GM23338 (cell line): ENCODE data around the gene BAHCC1. TPM values are rescaled to one million over a fixed set of nuclear protein-coding genes. Genes with fewer than 3 reads are reported as not detected.

Experiments used
- ATAC-seq: fragments of 200-7000 bp; cut with Tn5 transposase; 3 replicates; pipeline ENCODE4 v1.9.1; 2020
- DNase-seq: peaks from one replicate; pipeline ENCODE4 v3.0.0-alpha.2; 2015; ENCODE audit warnings: low spot score
- H2AFZ ChIP-seq: fragments of 200-600 bp; sonication (generic); 2 replicates; pipeline ENCODE4 v1.8.0; 2016; ENCODE audit warnings: antibody characterized with exemption, mild to moderate bottlenecking, moderate library complexity
- H3F3A ChIP-seq: fragments of 200-600 bp; sonication (generic); replicated peaks from 2 replicates; pipeline ENCODE4 v1.8.0; 2017; ENCODE audit warnings: antibody characterized with exemption, mixed run types, low read depth
- H3K27ac ChIP-seq: fragments of 200-600 bp; sonication (generic); 2 replicates; pipeline ENCODE4 v1.6.1; 2016; ENCODE audit warnings: low read depth
- H3K27me3 ChIP-seq: fragments of 200-600 bp; sonication (generic); 2 replicates; pipeline ENCODE4 v1.8.0; 2016; ENCODE audit warnings: mild to moderate bottlenecking, mixed run types, moderate library complexity; ENCODE audit not compliant: insufficient read depth
- H3K36me3 ChIP-seq: fragments of 200-600 bp; sonication (generic); 2 replicates; pipeline ENCODE4 v1.8.0; 2016; ENCODE audit warnings: mild to moderate bottlenecking; ENCODE audit not compliant: insufficient read depth
- H3K4me1 ChIP-seq: fragments of 200-600 bp; sonication (generic); 2 replicates; pipeline ENCODE4 v1.8.0; 2016; ENCODE audit warnings: mild to moderate bottlenecking, moderate library complexity; ENCODE audit not compliant: insufficient read depth
- H3K4me2 ChIP-seq: fragments of 200-600 bp; sonication (generic); 2 replicates; pipeline ENCODE4 v1.7.1; 2017; ENCODE audit warnings: mixed run types
- H3K4me3 ChIP-seq: fragments of 200-600 bp; sonication (generic); 2 replicates; pipeline ENCODE4 v1.6.1; 2016; ENCODE audit warnings: mixed run types
- H3K79me2 ChIP-seq: fragments of 200-600 bp; sonication (generic); replicated peaks from 2 replicates; pipeline ENCODE4 v1.8.0; 2017; ENCODE audit warnings: mild to moderate bottlenecking; ENCODE audit not compliant: insufficient read depth
- H3K9me2 ChIP-seq: fragments of 200-600 bp; sonication (generic); 2 replicates; pipeline ENCODE4 v1.8.0; 2017; ENCODE audit not compliant: insufficient read depth
- H4K20me1 ChIP-seq: fragments of 200-600 bp; sonication (generic); replicated peaks from 2 replicates; pipeline ENCODE4 v1.8.0; 2017; ENCODE audit warnings: mild to moderate bottlenecking; ENCODE audit not compliant: insufficient read depth
- H3K27ac Mint-ChIP-seq: 2 replicates; pipeline ENCODE4 v1.8.0; 2020; ENCODE audit warnings: inconsistent platforms, mild to moderate bottlenecking, moderate library complexity, mixed read lengths
- H3K27me3 Mint-ChIP-seq: 3 replicates; pipeline ENCODE4 v1.8.0; 2022; ENCODE audit warnings: low read depth, mild to moderate bottlenecking, moderate library complexity, mixed read lengths, inconsistent platforms; ENCODE audit not compliant: insufficient read depth, poor library complexity
- H3K36me3 Mint-ChIP-seq: 3 replicates; pipeline ENCODE4 v1.8.0; 2021; ENCODE audit warnings: low read depth, mild to moderate bottlenecking, inconsistent platforms, moderate library complexity, mixed read lengths
- H3K4me1 Mint-ChIP-seq: 3 replicates; pipeline ENCODE4 v1.8.0; 2020; ENCODE audit warnings: mild to moderate bottlenecking, inconsistent platforms, mixed read lengths
- H3K4me3 Mint-ChIP-seq: 3 replicates; pipeline ENCODE4 v1.8.0; 2021; ENCODE audit warnings: moderate library complexity, mild to moderate bottlenecking, inconsistent platforms, mixed read lengths
- H3K9me3 Mint-ChIP-seq: 3 replicates; pipeline ENCODE4 v1.8.0; 2020; ENCODE audit warnings: moderate library complexity, mild to moderate bottlenecking, inconsistent platforms, mixed read lengths
- CTCF ChIP-seq, 2 experiments: fragments of 200-600 bp in 1 of 2; sonication (generic) in 1 of 2; conservative IDR thresholded peaks; 2 replicates each; pipeline versions ENCODE4 v1.5.1 to v1.6.1; 2016 to 2017; ENCODE audit warnings: antibody characterized with exemption in 2 of 2, low read depth in 2 of 2, mild to moderate bottlenecking in 2 of 2, moderate library complexity in 1 of 2
- EZH2phosphoT487 ChIP-seq: fragments of 200-600 bp; sonication (generic); IDR thresholded peaks from one replicate; pipeline ENCODE4 v1.8.1; 2018; ENCODE audit warnings: antibody characterized with exemption; ENCODE audit not compliant: unreplicated experiment
- JUNB ChIP-seq: IDR thresholded peaks from one replicate; pipeline ENCODE4 v1.6.1; 2016; ENCODE audit warnings: antibody characterized with exemption; ENCODE audit not compliant: unreplicated experiment
- NANOG ChIP-seq: IDR thresholded peaks from 2 replicates; pipeline ENCODE4 v1.6.1; 2016; ENCODE audit warnings: antibody characterized with exemption, borderline replicate concordance
- STAT1 ChIP-seq: IDR thresholded peaks from one replicate; pipeline ENCODE4 v1.6.1; 2016; ENCODE audit warnings: antibody characterized with exemption; ENCODE audit not compliant: unreplicated experiment
- ZNF114 ChIP-seq: fragments of 250-450 bp; sonication (Bioruptor Pico); IDR thresholded peaks from 2 replicates; pipeline ENCODE4 v1.5.0; 2020; ENCODE audit warnings: mild to moderate bottlenecking, moderate library complexity
- ZNF331 ChIP-seq: fragments of 250-450 bp; sonication (Bioruptor Pico); IDR thresholded peaks from 2 replicates; pipeline ENCODE4 v1.5.0; 2020; ENCODE audit warnings: low read depth, mild to moderate bottlenecking, moderate library complexity
- ZNF462 ChIP-seq: fragments of 250-450 bp; sonication (Bioruptor Pico); IDR thresholded peaks from 2 replicates; pipeline ENCODE4 v1.5.0; 2020; ENCODE audit warnings: mild to moderate bottlenecking, moderate library complexity
- polyA plus RNA-seq: library from polyadenylated mRNA; unstranded; fragments of >200 nt; fragmentation: Nextera tagmentation; extraction: Ambion mirVana; gene quantifications from 2 replicates; pipeline ENCODE4 v1.2.1, GENCODE V29; 2016
- total RNA-seq: library from RNA; depleted of rRNA; stranded (reverse); fragments of >200 nt; shearing (Covaris generic); gene quantifications from 2 replicates; pipeline ENCODE4 v1.2.3, GENCODE V29; 2014
- TF ChIP-seq, protein P1 (sequence below): IDR thresholded peaks from one replicate; pipeline ENCODE4 v1.6.1; 2018; ENCODE audit warnings: antibody characterized with exemption; ENCODE audit not compliant: unreplicated experiment

Gene BAHCC1
- total and polyA plus RNA-seq, 2 experiments from 2014 or later = 0.24 to 1.1 TPM

DNA sequence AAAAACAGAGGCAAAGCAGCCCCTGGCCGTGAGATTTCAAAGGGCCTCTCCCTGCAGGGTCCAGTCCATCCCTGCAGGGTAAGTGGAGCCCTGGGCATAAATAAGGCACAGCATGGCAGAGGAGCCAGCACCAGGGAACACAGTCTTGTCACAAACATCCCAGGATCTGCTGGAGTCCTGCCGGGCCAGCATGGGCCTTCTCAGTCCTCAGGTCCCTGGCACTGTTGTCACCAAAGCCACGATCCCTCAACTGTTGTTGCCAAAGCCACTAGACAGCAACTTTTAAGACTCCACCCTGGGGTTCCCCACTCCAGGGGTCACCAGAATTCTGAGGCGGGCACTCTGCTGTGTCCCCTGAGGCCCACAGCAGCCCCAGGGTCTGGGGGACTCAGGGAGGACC lies 47.8 kb upstream of the BAHCC1 start (continued):
- TF ChIP-seq, protein P1, sequence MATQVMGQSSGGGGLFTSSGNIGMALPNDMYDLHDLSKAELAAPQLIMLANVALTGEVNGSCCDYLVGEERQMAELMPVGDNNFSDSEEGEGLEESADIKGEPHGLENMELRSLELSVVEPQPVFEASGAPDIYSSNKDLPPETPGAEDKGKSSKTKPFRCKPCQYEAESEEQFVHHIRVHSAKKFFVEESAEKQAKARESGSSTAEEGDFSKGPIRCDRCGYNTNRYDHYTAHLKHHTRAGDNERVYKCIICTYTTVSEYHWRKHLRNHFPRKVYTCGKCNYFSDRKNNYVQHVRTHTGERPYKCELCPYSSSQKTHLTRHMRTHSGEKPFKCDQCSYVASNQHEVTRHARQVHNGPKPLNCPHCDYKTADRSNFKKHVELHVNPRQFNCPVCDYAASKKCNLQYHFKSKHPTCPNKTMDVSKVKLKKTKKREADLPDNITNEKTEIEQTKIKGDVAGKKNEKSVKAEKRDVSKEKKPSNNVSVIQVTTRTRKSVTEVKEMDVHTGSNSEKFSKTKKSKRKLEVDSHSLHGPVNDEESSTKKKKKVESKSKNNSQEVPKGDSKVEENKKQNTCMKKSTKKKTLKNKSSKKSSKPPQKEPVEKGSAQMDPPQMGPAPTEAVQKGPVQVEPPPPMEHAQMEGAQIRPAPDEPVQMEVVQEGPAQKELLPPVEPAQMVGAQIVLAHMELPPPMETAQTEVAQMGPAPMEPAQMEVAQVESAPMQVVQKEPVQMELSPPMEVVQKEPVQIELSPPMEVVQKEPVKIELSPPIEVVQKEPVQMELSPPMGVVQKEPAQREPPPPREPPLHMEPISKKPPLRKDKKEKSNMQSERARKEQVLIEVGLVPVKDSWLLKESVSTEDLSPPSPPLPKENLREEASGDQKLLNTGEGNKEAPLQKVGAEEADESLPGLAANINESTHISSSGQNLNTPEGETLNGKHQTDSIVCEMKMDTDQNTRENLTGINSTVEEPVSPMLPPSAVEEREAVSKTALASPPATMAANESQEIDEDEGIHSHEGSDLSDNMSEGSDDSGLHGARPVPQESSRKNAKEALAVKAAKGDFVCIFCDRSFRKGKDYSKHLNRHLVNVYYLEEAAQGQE = no peak
- TF ChIP-seq ZNF331 = no peak

DNA sequence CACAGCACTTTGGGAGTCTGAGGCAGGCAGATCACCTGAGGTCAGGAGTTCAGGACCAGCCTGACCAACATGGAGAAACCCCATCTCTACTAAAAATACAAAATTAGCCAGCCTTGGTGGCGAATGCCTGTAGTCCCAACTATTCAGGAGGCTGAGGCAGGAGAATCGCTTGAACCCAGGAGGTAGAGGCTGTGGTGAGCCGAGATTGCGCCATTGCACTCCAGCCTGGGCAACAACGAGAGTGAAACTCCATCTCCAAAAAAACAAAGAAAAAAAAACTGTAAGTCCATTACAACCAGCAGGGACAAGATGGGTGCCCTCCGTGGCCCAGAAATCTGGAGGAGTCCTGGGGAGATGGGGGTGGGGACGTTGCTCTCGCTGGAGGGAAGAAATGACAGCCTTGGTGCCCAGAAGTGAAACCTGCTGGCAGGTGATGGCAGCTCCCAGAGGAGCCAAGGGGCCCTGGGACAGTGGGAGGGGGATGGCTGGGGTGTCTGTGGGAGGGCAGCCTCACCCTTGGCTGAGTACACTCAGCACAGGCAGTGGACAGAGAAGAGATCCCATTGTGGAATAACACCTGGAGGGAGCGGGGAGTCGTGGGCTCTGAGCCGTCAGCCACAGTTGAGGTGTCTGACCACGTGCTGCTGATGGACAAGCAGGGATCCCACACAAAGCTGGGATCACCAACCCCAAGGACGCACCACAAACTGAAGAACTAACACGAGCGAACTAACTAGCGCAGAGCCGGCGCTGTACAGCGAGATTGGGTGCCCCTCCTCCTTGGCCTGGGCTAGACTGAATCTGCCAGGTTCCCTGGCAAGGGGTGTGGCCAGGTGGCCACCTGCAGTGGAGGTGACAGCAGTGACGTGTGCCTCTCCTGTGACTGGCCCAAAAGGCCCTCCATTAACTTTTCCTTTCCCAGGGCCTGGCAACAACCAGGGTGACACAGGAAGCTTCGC lies 46.9 kb upstream of the BAHCC1 start:
- no peak for DNase-seq
- ATAC-seq = no peak

More for the DNA sequence above, 46.9 kb upstream of the BAHCC1 start:
- Mint-ChIP-seq H3K27me3 (peaks cover 57% of the 10 kb centered on the region), H3K4me3 (no peak overlapping the region), H3K9me3 (no peaks in the 10 kb centered on the region; the same call in 2 of the 3 replicates), H3K4me1 (peaks cover 13% of the 10 kb centered on the region), H3K27ac (no peak overlapping the region), H3K36me3 (no peaks in the 10 kb centered on the region)
- H3K79me2 ChIP-seq = peaks cover 5% of the 10 kb centered on the region
- no peaks in the 10 kb centered on the region for H3K9me2 ChIP-seq
- H3F3A ChIP-seq = peaks cover 18% of the 10 kb centered on the region; the same call in 1 of the 2 replicates
- H3K27me3 ChIP-seq = peaks cover 54% of the 10 kb centered on the region
- no peaks in the 10 kb centered on the region for H3K36me3 ChIP-seq
- TF ChIP-seq ZNF462 (no peak), JUNB (no peak), CTCF (conservative IDR thresholded peaks at IDR 0.05; ENCODE audit: low read depth in 2 of 2) (no peak), NANOG (no peak), EZH2phosphoT487 (no peak), STAT1 (no peak), ZNF331 (no peak), ZNF114 (CRISPR knock-in tag) (no peak)
- H3K27ac ChIP-seq = no peak overlapping the region
- no peak overlapping the region for H3K4me2 ChIP-seq
- no peak overlapping the region for H3K4me3 ChIP-seq
- H2AFZ ChIP-seq = no peak overlapping the region
- H3K4me1 ChIP-seq = peaks cover 17% of the 10 kb centered on the region
- peaks cover 5% of the 10 kb centered on the region; the same call in 1 of the 2 replicates for H4K20me1 ChIP-seq
